GM12878 (cell line): ENCODE results near the gene PIGU. TPM values are rescaled to one million over a fixed set of nuclear protein-coding genes. Genes with fewer than 3 reads are reported as not detected.

Experiments used
- ATAC-seq: fragments of 200-7000 bp; cut with Tn5 transposase; 3 replicates; pipeline ENCODE4 v1.9.1; 2020; ENCODE audit warnings: mild to moderate bottlenecking, moderate library complexity
- BruUV-seq: library from RNA; stranded (reverse); fragments of 400-500 nt; replicated peaks from 2 replicates; lab custom pipeline; 2021; lab: Mats Ljungman, UMichigan
- CTCF ChIA-PET: fragments of 300-600 bp; sonication (Branson Sonifier 250); formaldehyde crosslinking; extraction: SDS; loops from one replicate; lab custom pipeline; 2021; ENCODE audit warnings: inconsistent platforms; lab: Yijun Ruan, JAX
- POLR2A ChIA-PET: fragments of 350-600 bp; formaldehyde crosslinking; extraction: SDS; loops from one replicate; lab custom pipeline; 2021; ENCODE audit warnings: inconsistent platforms; lab: Charles Lee
- RAD21 ChIA-PET: fragments of 300-600 bp; sonication (Branson Sonifier 250); formaldehyde crosslinking; loops from one replicate; lab custom pipeline; 2023; ENCODE audit warnings: antibody characterized with exemption; ENCODE audit not compliant: unreplicated experiment; lab: Charles Lee
- SMC1A ChIA-PET: fragments of 300-600 bp; sonication (Branson Sonifier 250); formaldehyde crosslinking; loops from one replicate; lab custom pipeline; 2023; ENCODE audit not compliant: unreplicated experiment, uncharacterized antibody; lab: Charles Lee
- DNase-seq: peaks from one replicate; pipeline ENCODE4 v3.0.0-alpha.2; 2011; ENCODE audit warnings: low read depth, low spot score
- FAIRE-seq: peaks from 3 replicates; lab custom pipeline; 2011; peaks lifted over from hg19 to GRCh38; lab: Jason Lieb, UNC
- H2AFZ ChIP-seq: 2 replicates; pipeline ENCODE4 v1.6.0; 2011; ENCODE audit warnings: low read depth, low read length, control low read depth; ENCODE audit not compliant: control insufficient read depth
- H3K27ac ChIP-seq: 2 replicates; pipeline ENCODE4 v1.5.1; 2011; ENCODE audit warnings: control low read depth; ENCODE audit not compliant: control insufficient read depth, insufficient read depth
- H3K27me3 ChIP-seq, 2 experiments: replicated peaks in 1 of 2; 2 replicates each; pipeline versions ENCODE4 v1.6.0 to v1.6.1; 2011; ENCODE audit warnings: low read length in 1 of 2; ENCODE audit not compliant: control insufficient read depth in 2 of 2, insufficient read depth in 2 of 2
- H3K36me3 ChIP-seq, 2 experiments: 2 replicates each; pipeline ENCODE4 v1.5.1; 2011; ENCODE audit warnings: low read length in 1 of 2; ENCODE audit not compliant: control insufficient read depth in 2 of 2, insufficient read depth in 2 of 2
- H3K4me1 ChIP-seq: 2 replicates; pipeline ENCODE4 v1.6.1; 2011; ENCODE audit warnings: mild to moderate bottlenecking, low read length, moderate library complexity, mixed read lengths; ENCODE audit not compliant: control insufficient read depth, insufficient read depth
- H3K4me2 ChIP-seq: 2 replicates; pipeline ENCODE4 v1.6.0; 2011; ENCODE audit warnings: control low read depth; ENCODE audit not compliant: control insufficient read depth, insufficient read depth
- H3K4me3 ChIP-seq: fragments of 200-600 bp; sonication (generic); 2 replicates; pipeline ENCODE4 v1.5.1; 2016
- H3K79me2 ChIP-seq: 2 replicates; pipeline ENCODE4 v1.6.0; 2011; ENCODE audit warnings: low read length; ENCODE audit not compliant: control insufficient read depth, insufficient read depth
- H3K9ac ChIP-seq: 2 replicates; pipeline ENCODE4 v1.8.0; 2011; ENCODE audit warnings: low read length, control low read depth, mixed read lengths; ENCODE audit not compliant: control insufficient read depth, insufficient read depth
- H3K9me3 ChIP-seq: replicated peaks from 3 replicates; pipeline ENCODE4 v1.5.1; 2011; ENCODE audit warnings: mild to moderate bottlenecking, low read length; ENCODE audit not compliant: control insufficient read depth, insufficient read depth
- H4K20me1 ChIP-seq: 2 replicates; pipeline ENCODE4 v1.6.0; 2011; ENCODE audit not compliant: control insufficient read depth, insufficient read depth
- ATF7 ChIP-seq: fragments of 450-650 bp; IDR thresholded peaks from 2 replicates; pipeline ENCODE4 v1.6.1; 2016; ENCODE audit warnings: low read depth, mild to moderate bottlenecking
- FOS ChIP-seq: IDR thresholded peaks from 3 replicates; pipeline ENCODE4 v1.6.1; 2011; ENCODE audit warnings: borderline replicate concordance; ENCODE audit not compliant: insufficient read length; ENCODE audit errors: extremely low read depth
- FOXK2 ChIP-seq: fragments of 450-650 bp; IDR thresholded peaks from 2 replicates; pipeline ENCODE4 v1.6.1; 2017; ENCODE audit warnings: mild to moderate bottlenecking, moderate library complexity
- FOXM1 ChIP-seq: IDR thresholded peaks from 2 replicates; pipeline ENCODE4 v1.6.1; 2012; ENCODE audit warnings: low read depth, mild to moderate bottlenecking, inconsistent platforms, low read length, moderate library complexity
- KLF5 ChIP-seq: fragments of 450-650 bp; IDR thresholded peaks from 2 replicates; pipeline ENCODE4 v1.6.1; 2014; ENCODE audit warnings: mild to moderate bottlenecking; ENCODE audit not compliant: partially characterized antibody
- POU2F2 ChIP-seq: IDR thresholded peaks from 3 replicates; pipeline ENCODE4 v1.6.1; 2011; ENCODE audit warnings: low read depth, mild to moderate bottlenecking, low read length, borderline replicate concordance
- RELA ChIP-seq: fragments of 450-650 bp; IDR thresholded peaks from 2 replicates; pipeline ENCODE4 v1.8.0; 2014; ENCODE audit warnings: borderline replicate concordance; ENCODE audit not compliant: partially characterized antibody
- TCF3 ChIP-seq: IDR thresholded peaks from 2 replicates; pipeline ENCODE4 v1.6.1; 2012; ENCODE audit warnings: low read depth, mild to moderate bottlenecking, low read length, borderline replicate concordance; ENCODE audit not compliant: insufficient read depth
- ZNF622 ChIP-seq: fragments of 450-650 bp; IDR thresholded peaks from 2 replicates; pipeline ENCODE4 v1.6.1; 2017; ENCODE audit warnings: mild to moderate bottlenecking, inconsistent platforms
- WGBS: methylation state at CpG from one replicate; pipeline ENCODE4 v1.1.6; 2016; ENCODE audit warnings: low lambda C conversion rate; ENCODE audit not compliant: insufficient replicate concordance, insufficient coverage; ENCODE audit errors: missing lambda C conversion rate; 5-methylcytosine and 5-hydroxymethylcytosine counted together
- in situ Hi-C: fragments of 300-500 bp; cut with MboI; formaldehyde crosslinking; loops from 9 replicates; pipeline ENCODE4 v1.14.3; 2018; ENCODE audit warnings: mixed read lengths
- intact Hi-C: fragments of 100-400 bp; cut with micrococcal nuclease; formaldehyde crosslinking; loops from one replicate; pipeline ENCODE4 v1.14.2; 2022; ENCODE audit not compliant: unreplicated experiment
- polyA plus RNA-seq, 11 experiments: library from polyadenylated mRNA; depleted of rRNA in 4 of 11; unstranded in 6 of 11; stranded (reverse) in 5 of 11; fragments of >200 nt; fragmentation: Nextera tagmentation in 4 of 11; fragmentation: Illumina TruSeq in 1 of 11; extraction: Ambion mirVana in 4 of 11; extraction: Trizol in 1 of 11; gene quantifications; 1 replicate in 1 of 11; 2 replicates in 10 of 11; pipeline versions ENCODE4 v1.2.1 to v1.2.3, GENCODE V29; 2011 to 2016; ENCODE audit warnings: inconsistent platforms in 2 of 11, missing spikeins in 2 of 11, low read depth in 1 of 11
- total RNA-seq, 4 experiments: library from RNA; depleted of rRNA in 3 of 4; stranded (reverse); fragments of >200 nt in 3 of 4; fragmentation: Illumina TruSeq in 1 of 4; extraction: Trizol in 1 of 4; gene quantifications; 2 replicates each; pipeline versions ENCODE4 v1.2.1 to v1.2.3, GENCODE V29; 2013 to 2021
- TF ChIP-seq, protein P1 (sequence below): IDR thresholded peaks from 2 replicates; pipeline ENCODE4 v1.6.1; 2011; ENCODE audit warnings: low read depth, low read length, improper control_type of control experiment, borderline replicate concordance
- TF ChIP-seq, protein P2 (sequence below): IDR thresholded peaks from 2 replicates; pipeline ENCODE4 v1.6.1; 2011; ENCODE audit warnings: borderline replicate concordance, low read depth, mild to moderate bottlenecking, moderate library complexity, low read length; ENCODE audit not compliant: insufficient read depth, poor library complexity, severe bottlenecking
- TF ChIP-seq, protein P3 (sequence below): fragments of 450-650 bp; IDR thresholded peaks from 2 replicates; pipeline ENCODE4 v1.6.1; 2016; ENCODE audit warnings: mild to moderate bottlenecking
- TF ChIP-seq, protein P4 (sequence below): fragments of 450-650 bp; IDR thresholded peaks from 2 replicates; pipeline ENCODE4 v1.6.1; 2016; ENCODE audit warnings: mild to moderate bottlenecking, moderate library complexity, borderline replicate concordance
- TF ChIP-seq, protein P5 (sequence below): fragments of 450-650 bp; IDR thresholded peaks from 2 replicates; pipeline ENCODE4 v1.6.1; 2017; ENCODE audit warnings: borderline replicate concordance

PIGU gene
- total and polyA plus RNA-seq, 10 of the 15 experiments (the other 5 are each of a cell fraction or from before 2014, with no cell fraction given): 4.1 to 88.2 (median 25.0) TPM

GRCh38 chr20:34578025-34578424, 98.9 kb downstream of the PIGU start:
- ChIA-PET SMC1A (no interaction called here), RAD21 (interaction anchor here (2.3 kb wide), 1 partner anchor 192 kb away, joined by 8 read pairs; no protein-coding TSS in a partner anchor), POLR2A (interaction anchor here (1.2 kb wide), 1 partner anchor 9 kb away, joined by 4 read pairs; no protein-coding TSS in a partner anchor), CTCF (interaction anchor here (0.9 kb wide), 1 partner anchor 26 kb away, joined by 3 read pairs; no protein-coding TSS in a partner anchor)
- Histone ChIP-seq H3K4me3 (no peak overlapping the region), H4K20me1 (no peaks in the 10 kb centered on the region), H3K27ac (no peak overlapping the region), H3K4me1 (peaks cover 13% of the 10 kb centered on the region), H3K4me2 (no peak overlapping the region), H3K27me3 (no peaks in the 10 kb centered on the region), H3K79me2 (no peaks in the 10 kb centered on the region), H3K9me3 (no peaks in the 10 kb centered on the region; the same call in 2 of the 3 replicates), H3K9ac (no peak overlapping the region), H3K36me3 (peaks cover 2 to 23% of the 10 kb centered on the region in 2 experiments; a peak in 3 of 4 replicates), H2AFZ (no peak overlapping the region)
- in situ Hi-C loops (no loop called here), intact Hi-C loops (no loop called here)
- DNase-seq (no peak), FAIRE-seq (no peak), ATAC-seq (no peak)
- BruUV-seq: no TSS peak
- 73% methylated on average over 2 of the region's 2 CpGs for WGBS
- no peak for TF ChIP-seq POU2F2
- no peak for TF ChIP-seq FOS
- TF ChIP-seq, protein P1, sequence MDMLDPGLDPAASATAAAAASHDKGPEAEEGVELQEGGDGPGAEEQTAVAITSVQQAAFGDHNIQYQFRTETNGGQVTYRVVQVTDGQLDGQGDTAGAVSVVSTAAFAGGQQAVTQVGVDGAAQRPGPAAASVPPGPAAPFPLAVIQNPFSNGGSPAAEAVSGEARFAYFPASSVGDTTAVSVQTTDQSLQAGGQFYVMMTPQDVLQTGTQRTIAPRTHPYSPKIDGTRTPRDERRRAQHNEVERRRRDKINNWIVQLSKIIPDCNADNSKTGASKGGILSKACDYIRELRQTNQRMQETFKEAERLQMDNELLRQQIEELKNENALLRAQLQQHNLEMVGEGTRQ: no peak
- TF ChIP-seq RELA: no peak
- TF ChIP-seq, protein P2, sequence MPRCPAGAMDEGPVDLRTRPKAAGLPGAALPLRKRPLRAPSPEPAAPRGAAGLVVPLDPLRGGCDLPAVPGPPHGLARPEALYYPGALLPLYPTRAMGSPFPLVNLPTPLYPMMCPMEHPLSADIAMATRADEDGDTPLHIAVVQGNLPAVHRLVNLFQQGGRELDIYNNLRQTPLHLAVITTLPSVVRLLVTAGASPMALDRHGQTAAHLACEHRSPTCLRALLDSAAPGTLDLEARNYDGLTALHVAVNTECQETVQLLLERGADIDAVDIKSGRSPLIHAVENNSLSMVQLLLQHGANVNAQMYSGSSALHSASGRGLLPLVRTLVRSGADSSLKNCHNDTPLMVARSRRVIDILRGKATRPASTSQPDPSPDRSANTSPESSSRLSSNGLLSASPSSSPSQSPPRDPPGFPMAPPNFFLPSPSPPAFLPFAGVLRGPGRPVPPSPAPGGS: no peak
- TF ChIP-seq FOXK2: no peak
- TF ChIP-seq TCF3: no peak
- TF ChIP-seq, protein P3, sequence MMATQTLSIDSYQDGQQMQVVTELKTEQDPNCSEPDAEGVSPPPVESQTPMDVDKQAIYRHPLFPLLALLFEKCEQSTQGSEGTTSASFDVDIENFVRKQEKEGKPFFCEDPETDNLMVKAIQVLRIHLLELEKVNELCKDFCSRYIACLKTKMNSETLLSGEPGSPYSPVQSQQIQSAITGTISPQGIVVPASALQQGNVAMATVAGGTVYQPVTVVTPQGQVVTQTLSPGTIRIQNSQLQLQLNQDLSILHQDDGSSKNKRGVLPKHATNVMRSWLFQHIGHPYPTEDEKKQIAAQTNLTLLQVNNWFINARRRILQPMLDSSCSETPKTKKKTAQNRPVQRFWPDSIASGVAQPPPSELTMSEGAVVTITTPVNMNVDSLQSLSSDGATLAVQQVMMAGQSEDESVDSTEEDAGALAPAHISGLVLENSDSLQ: no peak
- TF ChIP-seq, protein P4, sequence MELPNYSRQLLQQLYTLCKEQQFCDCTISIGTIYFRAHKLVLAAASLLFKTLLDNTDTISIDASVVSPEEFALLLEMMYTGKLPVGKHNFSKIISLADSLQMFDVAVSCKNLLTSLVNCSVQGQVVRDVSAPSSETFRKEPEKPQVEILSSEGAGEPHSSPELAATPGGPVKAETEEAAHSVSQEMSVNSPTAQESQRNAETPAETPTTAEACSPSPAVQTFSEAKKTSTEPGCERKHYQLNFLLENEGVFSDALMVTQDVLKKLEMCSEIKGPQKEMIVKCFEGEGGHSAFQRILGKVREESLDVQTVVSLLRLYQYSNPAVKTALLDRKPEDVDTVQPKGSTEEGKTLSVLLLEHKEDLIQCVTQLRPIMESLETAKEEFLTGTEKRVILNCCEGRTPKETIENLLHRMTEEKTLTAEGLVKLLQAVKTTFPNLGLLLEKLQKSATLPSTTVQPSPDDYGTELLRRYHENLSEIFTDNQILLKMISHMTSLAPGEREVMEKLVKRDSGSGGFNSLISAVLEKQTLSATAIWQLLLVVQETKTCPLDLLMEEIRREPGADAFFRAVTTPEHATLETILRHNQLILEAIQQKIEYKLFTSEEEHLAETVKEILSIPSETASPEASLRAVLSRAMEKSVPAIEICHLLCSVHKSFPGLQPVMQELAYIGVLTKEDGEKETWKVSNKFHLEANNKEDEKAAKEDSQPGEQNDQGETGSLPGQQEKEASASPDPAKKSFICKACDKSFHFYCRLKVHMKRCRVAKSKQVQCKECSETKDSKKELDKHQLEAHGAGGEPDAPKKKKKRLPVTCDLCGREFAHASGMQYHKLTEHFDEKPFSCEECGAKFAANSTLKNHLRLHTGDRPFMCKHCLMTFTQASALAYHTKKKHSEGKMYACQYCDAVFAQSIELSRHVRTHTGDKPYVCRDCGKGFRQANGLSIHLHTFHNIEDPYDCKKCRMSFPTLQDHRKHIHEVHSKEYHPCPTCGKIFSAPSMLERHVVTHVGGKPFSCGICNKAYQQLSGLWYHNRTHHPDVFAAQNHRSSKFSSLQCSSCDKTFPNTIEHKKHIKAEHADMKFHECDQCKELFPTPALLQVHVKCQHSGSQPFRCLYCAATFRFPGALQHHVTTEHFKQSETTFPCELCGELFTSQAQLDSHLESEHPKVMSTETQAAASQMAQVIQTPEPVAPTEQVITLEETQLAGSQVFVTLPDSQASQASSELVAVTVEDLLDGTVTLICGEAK: no peak
- TF ChIP-seq KLF5: no peak
- no peak for TF ChIP-seq ATF7
- TF ChIP-seq ZNF622: no peak
- TF ChIP-seq FOXM1: no peak
- TF ChIP-seq, protein P5, sequence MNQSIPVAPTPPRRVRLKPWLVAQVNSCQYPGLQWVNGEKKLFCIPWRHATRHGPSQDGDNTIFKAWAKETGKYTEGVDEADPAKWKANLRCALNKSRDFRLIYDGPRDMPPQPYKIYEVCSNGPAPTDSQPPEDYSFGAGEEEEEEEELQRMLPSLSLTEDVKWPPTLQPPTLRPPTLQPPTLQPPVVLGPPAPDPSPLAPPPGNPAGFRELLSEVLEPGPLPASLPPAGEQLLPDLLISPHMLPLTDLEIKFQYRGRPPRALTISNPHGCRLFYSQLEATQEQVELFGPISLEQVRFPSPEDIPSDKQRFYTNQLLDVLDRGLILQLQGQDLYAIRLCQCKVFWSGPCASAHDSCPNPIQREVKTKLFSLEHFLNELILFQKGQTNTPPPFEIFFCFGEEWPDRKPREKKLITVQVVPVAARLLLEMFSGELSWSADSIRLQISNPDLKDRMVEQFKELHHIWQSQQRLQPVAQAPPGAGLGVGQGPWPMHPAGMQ: no peak
